HG03439 (cell line): ENCODE measurements around the gene PLXNA4.
"Not testable (repeated sequence)": the region's sequence is repeated elsewhere in the genome, so short reads cannot be mapped to it uniquely, and the experiment has no call there.

ENCODE experiments used
- ATAC-seq: cut with Tn5 transposase; IDR thresholded peaks from one replicate; pipeline ENCODE4 v1.9.1; 2021; ENCODE audit warnings: mild to moderate bottlenecking, moderate library complexity; ENCODE audit not compliant: unreplicated experiment

Gene PLXNA4

DNA sequence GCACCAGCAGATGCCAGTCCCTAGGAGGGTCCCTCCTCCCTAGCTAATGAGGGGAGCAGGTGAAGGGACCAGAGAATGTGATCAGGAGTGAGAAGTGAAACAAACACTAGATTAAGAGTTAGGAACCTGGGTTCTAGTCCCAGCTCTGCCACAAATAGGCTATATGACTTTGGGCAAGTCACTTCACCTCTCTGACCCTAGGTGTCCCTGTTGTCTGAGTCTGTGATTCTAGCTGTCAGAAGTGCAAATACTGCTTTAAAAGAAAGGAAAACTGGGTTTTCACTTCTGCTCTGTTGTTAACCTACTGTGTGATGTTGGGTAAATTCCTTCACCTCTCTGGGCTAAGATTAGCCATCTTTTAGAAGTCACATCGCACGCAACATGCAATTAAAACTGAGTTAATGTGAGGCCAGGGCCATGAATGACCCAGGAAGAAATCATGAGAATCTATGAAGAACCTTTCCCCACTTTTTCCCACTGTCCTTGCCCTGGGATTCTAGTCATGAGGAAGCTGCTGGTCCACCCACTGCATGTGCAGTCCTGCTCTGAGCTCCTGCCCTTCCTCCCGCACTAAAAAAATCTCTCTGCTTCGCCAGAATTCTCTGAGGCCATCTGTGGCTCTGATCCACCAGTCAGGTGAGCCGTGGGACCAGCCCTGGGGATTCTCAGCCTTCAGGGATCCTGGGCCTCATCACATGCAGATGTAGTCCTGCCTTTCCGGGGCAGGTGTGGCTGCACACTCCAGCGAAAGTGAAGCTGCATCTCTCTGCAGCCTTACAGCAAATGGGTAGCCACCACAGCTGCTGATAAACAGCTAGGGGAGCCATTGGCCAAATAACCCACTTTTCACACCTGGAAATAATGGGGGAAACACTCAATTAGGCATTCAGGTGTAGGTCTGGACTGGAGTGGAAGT, 181.7 kb downstream of the PLXNA4 start:
- ATAC-seq = no peak

- no peak for ATAC-seq
Observed at GRCh38 chr7:132393789-132394261, 182.4 kb downstream of the PLXNA4 start.

DNA sequence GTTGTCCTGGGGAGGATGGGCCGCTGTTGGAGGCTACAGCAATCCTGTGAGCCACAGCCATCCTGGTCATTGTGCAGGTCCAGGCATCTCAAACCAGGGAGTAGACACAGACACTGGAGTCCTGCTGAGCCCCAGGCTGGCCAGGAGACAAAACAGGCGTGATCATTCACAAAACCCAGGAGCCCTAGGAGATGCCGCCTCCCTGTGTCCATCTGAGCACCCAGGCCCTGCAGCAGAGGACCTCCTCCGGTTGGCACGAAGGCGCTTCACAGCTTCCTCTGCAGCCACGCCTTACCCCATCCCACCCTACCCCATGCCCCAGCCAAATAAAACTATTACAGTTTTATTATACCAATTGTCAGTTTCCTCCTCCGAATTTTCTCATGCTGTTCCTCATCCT, 183.6 kb downstream of the PLXNA4 start:
- no peak for ATAC-seq

GRCh38 chr7:132390705-132391104, 185.6 kb downstream of the PLXNA4 start:
- ATAC-seq = no peak

- ATAC-seq = not testable (repeated sequence)
Observed at GRCh38 chr7:132390049-132390448, 186.2 kb downstream of the PLXNA4 start.

GRCh38 chr7:132388688-132389087, 187.6 kb downstream of the PLXNA4 start:
- no peak for ATAC-seq

GRCh38 chr7:132387596-132387995, 188.7 kb downstream of the PLXNA4 start:
- ATAC-seq = no peak

DNA sequence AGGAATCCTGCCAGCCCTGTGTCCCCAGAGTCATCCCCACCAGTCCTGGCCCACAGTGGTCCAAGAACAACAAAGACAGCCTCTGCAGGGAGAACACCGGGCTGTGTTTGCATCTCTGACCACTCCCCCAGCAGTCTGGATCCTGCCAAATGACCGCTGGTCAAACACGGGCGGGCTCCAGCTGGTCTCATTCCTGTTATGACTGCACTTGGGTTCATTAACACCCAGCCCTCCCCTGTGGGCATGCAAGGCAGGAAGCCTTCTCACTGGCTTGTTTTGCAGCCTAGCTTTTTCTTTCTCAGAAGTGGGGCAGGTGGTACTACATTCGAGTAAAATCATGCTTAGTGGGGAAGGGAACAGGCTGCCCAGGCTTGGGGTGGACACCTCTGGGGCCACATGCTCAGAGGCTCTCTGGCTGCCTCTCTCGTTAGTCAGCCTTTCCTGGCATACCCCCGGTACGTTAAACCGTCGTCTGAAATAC, 190.0 kb downstream of the PLXNA4 start:
- ATAC-seq = no peak

DNA sequence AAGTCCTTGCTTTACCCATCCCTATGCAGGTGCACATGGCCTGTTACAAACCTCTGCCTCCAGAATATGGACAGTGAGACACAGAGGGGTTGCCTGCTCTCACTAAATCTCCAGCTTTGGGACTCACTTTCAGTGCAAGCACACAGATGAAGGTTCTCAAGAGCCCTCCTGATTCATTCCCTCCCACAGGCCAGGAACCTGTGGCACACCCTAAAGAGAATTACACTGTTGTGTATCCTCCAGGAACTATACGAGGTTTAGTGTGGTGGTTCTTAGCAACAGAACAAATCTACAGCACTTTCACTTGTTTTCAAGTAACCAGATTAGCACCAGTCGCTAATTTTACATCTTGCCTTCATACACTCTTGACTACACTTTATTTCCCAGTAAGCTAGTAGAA, 192.3 kb downstream of the PLXNA4 start:
- ATAC-seq = no peak

DNA sequence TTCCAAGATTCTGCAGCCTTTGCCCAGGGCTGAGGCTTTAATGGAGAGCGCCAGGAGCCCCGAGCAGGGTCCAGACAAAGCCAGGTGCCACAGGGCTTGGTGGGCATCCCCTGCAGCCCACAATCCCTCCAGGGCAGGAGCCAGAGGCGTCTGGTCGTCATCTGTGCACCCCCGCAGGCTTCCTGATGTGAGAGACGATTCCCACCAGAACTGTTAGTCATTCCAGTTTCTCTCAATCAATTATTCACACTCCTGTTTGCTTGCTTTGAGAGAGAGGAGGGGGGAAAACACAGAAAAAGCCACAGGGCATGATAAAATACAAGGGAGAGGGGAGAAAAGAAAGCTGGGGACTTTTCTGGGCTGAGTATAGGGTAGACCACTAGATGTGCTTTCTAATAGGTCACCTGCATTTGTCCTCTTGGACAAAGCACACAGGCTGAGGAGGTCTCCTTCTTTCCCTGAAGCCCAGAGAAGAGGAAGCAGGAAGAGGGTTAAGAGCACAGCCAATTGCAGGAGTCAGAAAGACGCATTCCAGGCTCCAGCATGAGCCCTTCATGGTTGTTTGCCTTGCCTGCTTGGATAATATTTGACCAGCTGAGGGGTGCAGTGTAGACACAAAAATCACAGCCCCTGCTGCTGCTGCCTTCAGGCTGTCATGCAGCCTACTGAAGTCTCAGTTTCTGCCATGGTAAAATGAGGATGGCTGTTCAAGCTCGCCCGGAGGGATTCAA, 194.4 kb downstream of the PLXNA4 start:
- no peak for ATAC-seq

DNA sequence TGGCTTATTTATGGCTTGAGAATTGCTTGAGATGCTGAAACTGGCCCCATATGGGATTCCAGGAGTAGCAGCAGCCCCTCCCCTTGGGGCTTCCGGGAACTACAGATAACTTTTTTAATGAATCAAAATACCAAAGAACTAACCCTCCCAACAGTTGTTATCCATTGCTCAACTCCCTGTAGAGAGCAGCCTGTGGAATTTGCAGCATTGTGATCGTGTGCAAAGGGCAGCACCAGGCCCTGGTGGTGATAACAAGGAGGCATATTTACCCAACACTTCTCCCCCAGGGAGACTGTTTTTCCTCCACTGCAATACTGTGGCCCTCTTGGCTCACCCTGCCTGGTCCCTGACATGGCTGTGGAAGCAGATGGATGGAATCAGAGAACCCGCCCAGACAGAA, 196.2 kb downstream of the PLXNA4 start:
- ATAC-seq = no peak

GRCh38 chr7:132379292-132379691, 197.0 kb downstream of the PLXNA4 start:
- no peak for ATAC-seq

DNA sequence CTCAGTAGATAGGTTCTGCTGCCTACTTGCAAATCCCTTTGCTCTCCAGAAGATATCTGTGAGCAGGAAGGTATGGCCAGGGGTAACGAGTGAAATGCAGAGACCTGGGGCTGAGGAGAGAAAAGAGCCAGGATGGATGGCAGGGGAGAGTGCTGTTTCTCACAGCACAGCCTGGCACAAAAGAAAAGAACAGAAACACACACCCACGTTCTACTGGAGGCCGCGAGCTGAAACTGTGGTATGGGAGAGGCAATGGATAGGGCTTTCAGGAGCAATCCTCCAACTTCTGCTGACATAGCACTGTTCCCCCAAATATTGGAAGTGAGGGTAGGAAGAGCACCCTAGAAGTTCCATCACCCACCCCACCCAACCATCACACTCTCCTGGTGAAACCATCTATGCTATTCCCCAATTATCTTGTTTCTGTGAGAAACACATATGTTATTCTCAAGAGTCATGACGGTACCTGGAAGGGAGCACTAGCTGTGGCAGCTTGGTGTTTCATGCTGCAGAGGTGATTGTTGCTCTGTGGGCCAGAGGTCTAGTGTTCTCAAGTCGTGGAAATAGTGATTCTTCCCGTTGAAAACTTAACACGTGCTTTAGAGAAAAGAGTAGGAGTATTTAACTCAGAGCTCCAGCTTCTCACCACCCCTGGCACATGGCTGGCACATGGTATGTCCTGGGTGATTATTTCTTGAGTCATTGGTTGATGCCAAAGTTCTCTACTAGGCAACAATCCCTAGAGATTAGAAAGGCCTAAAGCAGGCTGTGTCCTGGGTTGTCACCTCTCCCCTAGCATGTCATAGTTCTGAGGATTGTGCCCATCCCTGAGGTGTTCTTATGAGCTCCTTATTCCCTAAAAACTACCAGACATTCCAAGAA, 198.3 kb downstream of the PLXNA4 start:
- no peak for ATAC-seq

GRCh38 chr7:132377015-132377414, 199.3 kb downstream of the PLXNA4 start:
- no peak for ATAC-seq

- no peak for ATAC-seq
Observed at GRCh38 chr7:132376361-132377013, 199.8 kb downstream of the PLXNA4 start.

DNA sequence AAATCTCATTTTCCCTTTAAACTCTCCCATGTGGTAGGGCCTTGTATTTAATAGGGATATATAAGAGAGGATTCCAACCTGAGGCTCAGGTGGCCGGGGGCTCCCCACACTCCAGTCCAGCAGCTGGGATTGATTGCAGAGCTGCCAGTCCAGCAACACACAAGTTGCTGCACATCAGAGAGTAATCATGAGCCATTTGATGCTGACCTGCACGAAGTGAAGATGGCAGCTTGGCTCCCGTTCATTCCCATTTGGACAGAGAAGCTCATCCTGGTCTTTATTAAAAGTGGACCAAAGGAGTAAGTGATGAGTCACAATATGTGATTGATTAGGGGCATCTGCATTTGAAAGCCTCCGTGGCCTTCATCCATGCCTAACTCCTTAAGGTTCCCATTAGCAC, 202.4 kb downstream of the PLXNA4 start:
- no peak for ATAC-seq

DNA sequence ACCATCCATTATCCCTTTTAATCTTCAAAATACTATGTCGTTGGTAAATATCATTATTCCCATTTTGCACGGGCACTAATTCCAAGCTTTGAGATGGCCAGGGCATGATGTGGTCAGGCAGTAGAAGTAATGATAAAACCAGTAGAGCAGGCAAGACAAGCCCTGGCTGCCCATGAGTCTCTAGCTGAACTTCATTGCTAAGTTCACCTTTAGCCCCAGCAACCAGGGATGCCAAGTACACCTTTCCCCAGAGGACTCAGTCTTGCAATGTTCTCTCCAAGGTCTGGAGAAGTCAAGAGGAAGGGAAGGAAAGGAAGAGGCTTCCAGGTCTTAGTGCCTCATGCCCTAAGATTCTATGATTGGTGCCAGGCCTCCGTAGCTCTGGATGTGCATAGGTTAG, 203.2 kb downstream of the PLXNA4 start:
- no peak for ATAC-seq

GRCh38 chr7:132371948-132372347, 204.3 kb downstream of the PLXNA4 start:
- no peak for ATAC-seq

- ATAC-seq = no peak
Observed at GRCh38 chr7:132368246-132368900, 207.9 kb downstream of the PLXNA4 start.

GRCh38 chr7:132367795-132368194, 208.5 kb downstream of the PLXNA4 start:
- ATAC-seq = no peak
